IPS-18c (cell line): Measurements from ENCODE around the gene CDX2.
A peak's percentile ranks its signal among the peaks of the same experiment; 100 is the strongest.

ENCODE experiments used
- H3K4me3 ChIP-seq: 2 replicates; pipeline ENCODE4 v1.7.0; 2013; ENCODE audit warnings: low read depth, mild to moderate bottlenecking, low read length, moderate library complexity; ENCODE audit not compliant: insufficient read depth
- H3K9me3 ChIP-seq: one replicate; pipeline ENCODE4 v1.6.1; 2013; ENCODE audit warnings: mild to moderate bottlenecking, low read length, moderate library complexity; ENCODE audit not compliant: control insufficient read depth, insufficient read depth

Gene CDX2

GRCh38 chr13:27925220-27925991 is 43.7 kb downstream of the CDX2 start:
- Histone ChIP-seq H3K4me3 (no peak overlapping the region), H3K9me3 (peaks cover 8% of the 10 kb centered on the region)

DNA sequence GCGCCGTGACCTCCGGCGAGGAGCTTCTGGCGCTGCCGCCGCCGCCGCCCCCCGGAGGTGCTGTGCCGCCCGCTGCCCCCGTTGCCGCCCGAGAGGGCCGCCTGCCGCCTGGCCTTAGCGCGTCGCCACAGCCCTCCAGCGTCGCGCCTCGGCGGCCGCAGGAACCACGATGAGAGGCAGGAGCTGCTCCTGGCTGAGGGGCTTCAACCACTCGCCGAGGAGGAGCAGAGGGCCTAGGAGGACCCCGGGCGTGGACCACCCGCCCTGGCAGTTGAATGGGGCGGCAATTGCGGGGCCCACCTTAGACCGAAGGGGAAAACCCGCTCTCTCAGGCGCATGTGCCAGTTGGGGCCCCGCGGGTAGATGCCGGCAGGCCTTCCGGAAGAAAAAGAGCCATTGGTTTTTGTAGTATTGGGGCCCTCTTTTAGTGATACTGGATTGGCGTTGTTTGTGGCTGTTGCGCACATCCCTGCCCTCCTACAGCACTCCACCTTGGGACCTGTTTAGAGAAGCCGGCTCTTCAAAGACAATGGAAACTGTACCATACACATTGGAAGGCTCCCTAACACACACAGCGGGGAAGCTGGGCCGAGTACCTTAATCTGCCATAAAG is 44.5 kb downstream of the CDX2 start:
- Histone ChIP-seq H3K9me3 (peaks cover 9% of the 10 kb centered on the region), H3K4me3 (no peak overlapping the region)

- no peak overlapping the region for H3K4me3 ChIP-seq
These were observed 45.2 kb downstream of the CDX2 start for GRCh38 chr13:27923794-27924528.

GRCh38 chr13:27922883-27923612 is 46.1 kb downstream of the CDX2 start:
- H3K4me3 ChIP-seq, result no peak overlapping the region
- peaks cover 9% of the 10 kb centered on the region for H3K9me3 ChIP-seq

More at GRCh38 chr13:27923794-27924528, 45.2 kb downstream of the CDX2 start:
- peaks cover 9% of the 10 kb centered on the region for H3K9me3 ChIP-seq

DNA sequence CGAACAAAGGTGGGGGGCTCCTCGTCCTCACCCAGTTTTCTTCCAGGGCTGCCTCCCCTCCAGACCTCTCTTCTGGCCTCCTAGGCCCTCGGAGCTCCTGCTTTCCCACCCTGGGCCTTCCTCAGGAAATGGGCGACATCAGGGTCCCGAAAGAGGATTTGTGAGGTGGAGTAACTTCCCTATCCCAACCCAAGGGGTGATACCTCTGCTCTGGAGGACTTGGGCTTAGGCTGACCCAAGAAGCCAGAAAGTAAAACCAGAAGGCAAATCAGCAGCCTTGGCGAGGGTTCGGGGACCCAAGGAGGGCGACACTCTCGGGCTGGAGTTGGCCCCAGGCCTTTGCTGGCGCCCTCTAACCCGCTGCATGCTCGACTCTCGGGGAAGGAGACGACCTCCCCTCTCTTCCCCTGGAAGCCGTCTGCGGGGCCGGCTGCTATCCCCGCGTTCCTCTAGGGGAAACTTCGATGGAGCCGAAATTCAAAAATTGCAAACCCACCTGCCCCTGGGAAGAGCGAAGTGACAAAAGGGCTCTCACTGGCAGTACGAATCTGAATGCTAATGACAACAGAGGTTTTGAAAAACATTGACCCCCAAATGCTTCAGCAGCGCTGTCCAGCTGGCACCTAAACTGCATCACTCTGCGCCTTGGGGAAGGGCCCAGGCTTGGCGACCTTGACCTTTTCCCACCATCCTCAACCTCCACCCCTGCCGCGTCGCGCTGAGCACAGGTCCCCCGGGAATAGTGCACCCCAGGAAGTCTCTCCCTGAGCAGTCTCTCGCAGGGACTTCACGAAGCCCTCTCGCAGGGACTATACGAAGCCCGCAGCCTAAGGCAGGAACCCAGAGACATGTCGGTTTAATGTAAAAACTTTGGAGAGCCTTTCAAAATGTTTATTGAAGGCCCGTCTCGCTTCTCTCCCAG is 46.9 kb downstream of the CDX2 start:
- peaks cover 9% of the 10 kb centered on the region for H3K9me3 ChIP-seq

GRCh38 chr13:27921421-27921960 is 47.6 kb downstream of the CDX2 start:
- peaks cover 7% of the 10 kb centered on the region for H3K9me3 ChIP-seq
- 0 out of 2 replicates have a peak overlapping the region, but pooled peaks have one; percentile 15 for H3K4me3 ChIP-seq

More for the DNA sequence above, 46.9 kb downstream of the CDX2 start:
- no peak overlapping the region for H3K4me3 ChIP-seq

GRCh38 chr13:27920677-27921420 is 48.3 kb downstream of the CDX2 start:
- Histone ChIP-seq H3K4me3 (0 out of 2 replicates have a peak overlapping the region, but pooled peaks have one; percentile 15), H3K9me3 (peaks cover 5% of the 10 kb centered on the region)

GRCh38 chr13:27919934-27920676 is 49.0 kb downstream of the CDX2 start, which contains the start of gene PDX1:
TSS of gene PDX1 (plus strand) at chr13:27920000. CDS start at chr13:27920139, 139 bp downstream.
- Histone ChIP-seq H3K9me3 (peaks cover 5% of the 10 kb centered on the region), H3K4me3 (peak within 1 kb of the TSS; percentile 29; the same call in 1 of the 2 replicates)

GRCh38 chr13:27919659-27919933 is 49.5 kb downstream of the CDX2 start:
- peaks cover 5% of the 10 kb centered on the region for H3K9me3 ChIP-seq
- H3K4me3 ChIP-seq, result no peak overlapping the region

DNA sequence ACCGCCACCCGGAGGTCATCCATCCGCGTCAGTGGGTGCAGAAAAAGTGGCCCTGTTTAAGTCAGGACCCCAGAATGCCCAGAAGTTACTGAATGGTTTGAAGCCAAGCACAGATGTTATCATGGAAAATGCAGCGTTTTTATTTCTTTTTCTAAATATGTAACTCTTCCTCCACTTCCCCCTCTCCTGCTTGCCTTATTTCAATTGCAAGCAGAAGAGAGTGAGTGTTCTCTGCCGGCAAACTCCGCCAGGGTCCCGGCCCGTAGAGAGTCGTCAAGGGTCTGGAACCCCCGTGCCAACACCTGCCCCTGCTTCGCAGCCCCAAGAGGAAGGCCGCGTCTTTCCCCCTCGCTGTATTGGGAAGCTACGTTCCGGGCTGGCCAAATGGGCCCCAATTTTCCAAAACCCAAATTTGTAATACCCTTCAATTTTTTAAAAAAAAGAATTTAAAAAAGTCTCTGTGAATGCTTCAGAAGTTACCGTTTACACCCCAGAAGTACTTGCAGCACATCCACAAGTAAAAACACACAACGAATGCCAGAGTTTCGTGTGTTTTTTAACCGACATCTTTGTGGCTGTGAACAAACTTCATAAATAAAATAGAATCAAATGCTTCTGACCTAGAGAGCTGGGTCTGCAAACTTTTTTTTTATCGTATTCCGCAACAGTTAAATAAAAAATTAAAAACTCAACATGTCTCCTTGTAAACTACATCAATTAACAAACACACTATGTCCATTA is 50.0 kb downstream of the CDX2 start:
- peaks cover 3% of the 10 kb centered on the region for H3K9me3 ChIP-seq
- no peak overlapping the region for H3K4me3 ChIP-seq

GRCh38 chr13:27918041-27918917 is 50.8 kb downstream of the CDX2 start:
- no peak overlapping the region for H3K4me3 ChIP-seq
- peaks cover 3% of the 10 kb centered on the region for H3K9me3 ChIP-seq

GRCh38 chr13:27917121-27917947 is 51.8 kb downstream of the CDX2 start:
- Histone ChIP-seq H3K9me3 (peaks cover 3% of the 10 kb centered on the region), H3K4me3 (no peak overlapping the region; the same call in 1 of the 2 replicates)
